ENCODE measurements around the gene UGT2A3.

The UGT2A3 gene

GRCh38 chr4:68907788-68908700 is 43.6 kb downstream of the UGT2A3 start:
- H3K27me3 ChIP-seq (ENCODE audit: control insufficient read depth, insufficient read depth, low read length), result no peaks in the 10 kb centered on the region
- no peak overlapping the region for H3K4me3 ChIP-seq (ENCODE audit: low read depth, low read length)
- no peak overlapping the region for H3K9ac ChIP-seq (ENCODE audit: low read depth, low read length)
- no peaks in the 10 kb centered on the region for H3K9me3 ChIP-seq (ENCODE audit: control insufficient read depth, insufficient read depth, low read length)
- peaks cover 30% of the 10 kb centered on the region for H3K4me1 ChIP-seq (ENCODE audit: control insufficient read depth, insufficient read depth, low read length)
- H3K36me3 ChIP-seq (ENCODE audit: control insufficient read depth, insufficient read depth, low read length), result no peaks in the 10 kb centered on the region

- Histone ChIP-seq H3K9ac (ENCODE audit: low read depth, low read length) (no peak overlapping the region), H3K27me3 (ENCODE audit: control insufficient read depth, insufficient read depth, low read length) (no peaks in the 10 kb centered on the region), H3K4me1 (ENCODE audit: control insufficient read depth, insufficient read depth, low read length) (peaks cover 30% of the 10 kb centered on the region), H3K4me3 (ENCODE audit: low read depth, low read length) (peak overlapping the region; percentile 49), H3K9me3 (ENCODE audit: control insufficient read depth, insufficient read depth, low read length) (no peaks in the 10 kb centered on the region), H3K36me3 (ENCODE audit: control insufficient read depth, insufficient read depth, low read length) (no peaks in the 10 kb centered on the region)
Observed at GRCh38 chr4:68907245-68907644, 44.4 kb downstream of the UGT2A3 start.

- Histone ChIP-seq H3K4me3 (ENCODE audit: low read depth, low read length) (peak overlapping the region; percentile 49), H3K4me1 (ENCODE audit: control insufficient read depth, insufficient read depth, low read length) (peaks cover 30% of the 10 kb centered on the region), H3K36me3 (ENCODE audit: control insufficient read depth, insufficient read depth, low read length) (no peaks in the 10 kb centered on the region), H3K9me3 (ENCODE audit: control insufficient read depth, insufficient read depth, low read length) (no peaks in the 10 kb centered on the region), H3K27me3 (ENCODE audit: control insufficient read depth, insufficient read depth, low read length) (no peaks in the 10 kb centered on the region), H3K9ac (ENCODE audit: low read depth, low read length) (peak overlapping the region; percentile 82)
Observed at GRCh38 chr4:68906780-68907137, 44.8 kb downstream of the UGT2A3 start.

GRCh38 chr4:68905939-68906779 is 45.4 kb downstream of the UGT2A3 start:
- Histone ChIP-seq H3K4me1 (ENCODE audit: control insufficient read depth, insufficient read depth, low read length) (peaks cover 30% of the 10 kb centered on the region), H3K36me3 (ENCODE audit: control insufficient read depth, insufficient read depth, low read length) (no peaks in the 10 kb centered on the region), H3K9ac (ENCODE audit: low read depth, low read length) (peak overlapping the region; percentile 82), H3K27me3 (ENCODE audit: control insufficient read depth, insufficient read depth, low read length) (no peaks in the 10 kb centered on the region), H3K9me3 (ENCODE audit: control insufficient read depth, insufficient read depth, low read length) (no peaks in the 10 kb centered on the region), H3K4me3 (ENCODE audit: low read depth, low read length) (peak overlapping the region; percentile 49)

GRCh38 chr4:68905598-68905938 is 46.0 kb downstream of the UGT2A3 start:
- Histone ChIP-seq H3K9ac (ENCODE audit: low read depth, low read length) (no peak overlapping the region), H3K4me1 (ENCODE audit: control insufficient read depth, insufficient read depth, low read length) (peaks cover 30% of the 10 kb centered on the region), H3K9me3 (ENCODE audit: control insufficient read depth, insufficient read depth, low read length) (no peaks in the 10 kb centered on the region), H3K27me3 (ENCODE audit: control insufficient read depth, insufficient read depth, low read length) (no peaks in the 10 kb centered on the region), H3K36me3 (ENCODE audit: control insufficient read depth, insufficient read depth, low read length) (no peaks in the 10 kb centered on the region), H3K4me3 (ENCODE audit: low read depth, low read length) (no peak overlapping the region)

- Histone ChIP-seq H3K9ac (ENCODE audit: low read depth, low read length) (peak overlapping the region; percentile 38), H3K4me3 (ENCODE audit: low read depth, low read length) (no peak overlapping the region), H3K9me3 (ENCODE audit: control insufficient read depth, insufficient read depth, low read length) (no peaks in the 10 kb centered on the region), H3K36me3 (ENCODE audit: control insufficient read depth, insufficient read depth, low read length) (no peaks in the 10 kb centered on the region), H3K4me1 (ENCODE audit: control insufficient read depth, insufficient read depth, low read length) (peaks cover 30% of the 10 kb centered on the region), H3K27me3 (ENCODE audit: control insufficient read depth, insufficient read depth, low read length) (no peaks in the 10 kb centered on the region)
Observed at GRCh38 chr4:68904786-68905185, 46.8 kb downstream of the UGT2A3 start.

GRCh38 chr4:68896749-68897148 is 54.9 kb downstream of the UGT2A3 start:
- Histone ChIP-seq H3K9ac (ENCODE audit: low read depth, low read length) (no peak overlapping the region), H3K27me3 (ENCODE audit: control insufficient read depth, insufficient read depth, low read length) (no peaks in the 10 kb centered on the region), H3K4me3 (ENCODE audit: low read depth, low read length) (no peak overlapping the region), H3K4me1 (ENCODE audit: control insufficient read depth, insufficient read depth, low read length) (no peaks in the 10 kb centered on the region), H3K9me3 (ENCODE audit: control insufficient read depth, insufficient read depth, low read length) (no peaks in the 10 kb centered on the region), H3K36me3 (ENCODE audit: control insufficient read depth, insufficient read depth, low read length) (no peaks in the 10 kb centered on the region)

GRCh38 chr4:68895561-68896198 is 55.9 kb downstream of the UGT2A3 start:
- H3K9me3 ChIP-seq (ENCODE audit: control insufficient read depth, insufficient read depth, low read length), result no peaks in the 10 kb centered on the region
- no peaks in the 10 kb centered on the region for H3K27me3 ChIP-seq (ENCODE audit: control insufficient read depth, insufficient read depth, low read length)
- no peaks in the 10 kb centered on the region for H3K36me3 ChIP-seq (ENCODE audit: control insufficient read depth, insufficient read depth, low read length)
- no peaks in the 10 kb centered on the region for H3K4me1 ChIP-seq (ENCODE audit: control insufficient read depth, insufficient read depth, low read length)
- H3K4me3 ChIP-seq (ENCODE audit: low read depth, low read length), result no peak overlapping the region
- H3K9ac ChIP-seq (ENCODE audit: low read depth, low read length), result no peak overlapping the region

- Histone ChIP-seq H3K4me3 (ENCODE audit: low read depth, low read length) (no peak overlapping the region), H3K36me3 (ENCODE audit: control insufficient read depth, insufficient read depth, low read length) (no peaks in the 10 kb centered on the region), H3K9ac (ENCODE audit: low read depth, low read length) (no peak overlapping the region), H3K27me3 (ENCODE audit: control insufficient read depth, insufficient read depth, low read length) (no peaks in the 10 kb centered on the region), H3K4me1 (ENCODE audit: control insufficient read depth, insufficient read depth, low read length) (no peaks in the 10 kb centered on the region), H3K9me3 (ENCODE audit: control insufficient read depth, insufficient read depth, low read length) (no peaks in the 10 kb centered on the region)
Observed at GRCh38 chr4:68892861-68893260, 58.7 kb downstream of the UGT2A3 start.

- Histone ChIP-seq H3K9me3 (ENCODE audit: control insufficient read depth, insufficient read depth, low read length) (no peaks in the 10 kb centered on the region), H3K9ac (ENCODE audit: low read depth, low read length) (no peak overlapping the region), H3K36me3 (ENCODE audit: control insufficient read depth, insufficient read depth, low read length) (no peaks in the 10 kb centered on the region), H3K27me3 (ENCODE audit: control insufficient read depth, insufficient read depth, low read length) (no peaks in the 10 kb centered on the region), H3K4me3 (ENCODE audit: low read depth, low read length) (no peak overlapping the region), H3K4me1 (ENCODE audit: control insufficient read depth, insufficient read depth, low read length) (no peaks in the 10 kb centered on the region)
Observed at GRCh38 chr4:68891678-68892077, 59.9 kb downstream of the UGT2A3 start.

- H3K27me3 ChIP-seq (ENCODE audit: control insufficient read depth, insufficient read depth, low read length), result no peaks in the 10 kb centered on the region
- no peaks in the 10 kb centered on the region for H3K36me3 ChIP-seq (ENCODE audit: control insufficient read depth, insufficient read depth, low read length)
- H3K4me3 ChIP-seq (ENCODE audit: low read depth, low read length), result no peak overlapping the region
- no peaks in the 10 kb centered on the region for H3K9me3 ChIP-seq (ENCODE audit: control insufficient read depth, insufficient read depth, low read length)
- H3K4me1 ChIP-seq (ENCODE audit: control insufficient read depth, insufficient read depth, low read length), result no peaks in the 10 kb centered on the region
- no peak overlapping the region for H3K9ac ChIP-seq (ENCODE audit: low read depth, low read length)
Observed at GRCh38 chr4:68885545-68885944, 66.1 kb downstream of the UGT2A3 start.

All from iPS-15b (cell line).